Vagina (tissue), 2 donors: ENCODE results near the gene ILK. TPM values are rescaled to one million over a fixed set of nuclear protein-coding genes. Genes with fewer than 3 reads are reported as not detected.

ENCODE experiments used
- DNase-seq, 2 donors: peaks; one replicate each; pipeline ENCODE4 v3.0.0-alpha.2; 2017; ENCODE audit errors: extremely low spot score in 2 of 2
- H3K27ac ChIP-seq: fragments of 200-600 bp; sonication (generic); one replicate; pipeline ENCODE4 v1.5.1; 2019
- H3K27me3 ChIP-seq: fragments of 200-600 bp; sonication (generic); one replicate; pipeline ENCODE4 v1.5.1; 2019
- H3K36me3 ChIP-seq, 2 donors: fragments of 200-600 bp; sonication (generic); one replicate each; pipeline ENCODE4 v1.5.1; 2017 to 2019
- H3K4me1 ChIP-seq: fragments of 200-600 bp; sonication (generic); one replicate; pipeline ENCODE4 v1.5.1; 2019
- H3K4me3 ChIP-seq, 2 donors: fragments of 200-600 bp; sonication (generic); 1 replicate in 1 of 2; 2 replicates in 1 of 2; pipeline ENCODE4 v1.5.1; 2016 to 2019
- H3K9me3 ChIP-seq: fragments of 200-600 bp; sonication (generic); one replicate; pipeline ENCODE4 v1.5.1; 2019
- POLR2A ChIP-seq, 2 donors: fragments of 450-650 bp; IDR thresholded peaks; one replicate each; pipeline ENCODE4 v1.6.1; 2017; ENCODE audit warnings: antibody characterized with exemption in 2 of 2, mild to moderate bottlenecking in 2 of 2, moderate library complexity in 2 of 2
- POLR2AphosphoS5 ChIP-seq, 2 donors: sonication (generic); formaldehyde crosslinking; IDR thresholded peaks; one replicate each; pipeline ENCODE4 v1.9.0; 2017; ENCODE audit warnings: antibody characterized with exemption in 2 of 2, mild to moderate bottlenecking in 2 of 2, low read depth in 1 of 2; ENCODE audit not compliant: insufficient read depth in 1 of 2
- intact Hi-C: fragments of 100-400 bp; cut with DNase I; formaldehyde crosslinking; loops from one replicate; pipeline ENCODE4 v1.15.1; 2023
- total RNA-seq: library from RNA; depleted of rRNA; stranded (reverse); fragments of >200 nt; gene quantifications from one replicate; pipeline ENCODE4 v1.2.3, GENCODE V29; 2016
- TF ChIP-seq, protein P1 (sequence below), 3 experiments: fragments of 450-650 bp in 2 of 3; fragments of 200-600 bp in 1 of 3; sonication (generic) in 1 of 3; IDR thresholded peaks; one replicate each; pipeline ENCODE4 v1.5.1; 2017 to 2019; ENCODE audit warnings: antibody characterized with exemption in 3 of 3, mild to moderate bottlenecking in 2 of 3, moderate library complexity in 2 of 3

The ILK gene
- total RNA-seq, 1 donor from 2014 or later = 149 TPM

DNA sequence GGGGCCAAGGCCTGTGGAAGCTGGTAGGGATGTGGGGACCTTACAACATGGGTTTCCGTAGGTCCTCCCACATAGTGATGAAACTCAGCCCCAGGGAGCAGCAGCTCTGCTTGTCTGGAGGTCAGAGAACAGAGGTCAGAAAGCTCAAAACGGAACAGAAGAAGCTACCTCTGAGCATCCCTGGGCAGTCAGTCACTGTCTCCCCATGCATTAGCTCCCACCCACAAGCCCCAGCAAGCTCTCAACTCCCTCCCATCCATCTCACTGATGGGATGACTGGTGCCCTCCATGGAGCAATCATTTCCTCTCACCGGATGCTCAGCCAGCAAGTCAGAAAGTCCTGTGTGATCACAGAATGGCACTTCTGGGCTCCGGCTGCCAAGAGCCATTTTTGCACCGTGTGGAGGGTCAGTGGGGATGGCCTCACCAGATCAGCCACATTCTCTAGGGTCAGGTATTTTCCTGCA is 13.8 kb downstream of the ILK start:
- H3K4me1 ChIP-seq = peaks cover 26% of the 10 kb centered on the region
- no peak for TF ChIP-seq POLR2AphosphoS5 (IDR thresholded peaks at IDR 0.05; ENCODE audit: insufficient read depth in 1 of 2, low read depth in 1 of 2)
- TF ChIP-seq, protein P1, sequence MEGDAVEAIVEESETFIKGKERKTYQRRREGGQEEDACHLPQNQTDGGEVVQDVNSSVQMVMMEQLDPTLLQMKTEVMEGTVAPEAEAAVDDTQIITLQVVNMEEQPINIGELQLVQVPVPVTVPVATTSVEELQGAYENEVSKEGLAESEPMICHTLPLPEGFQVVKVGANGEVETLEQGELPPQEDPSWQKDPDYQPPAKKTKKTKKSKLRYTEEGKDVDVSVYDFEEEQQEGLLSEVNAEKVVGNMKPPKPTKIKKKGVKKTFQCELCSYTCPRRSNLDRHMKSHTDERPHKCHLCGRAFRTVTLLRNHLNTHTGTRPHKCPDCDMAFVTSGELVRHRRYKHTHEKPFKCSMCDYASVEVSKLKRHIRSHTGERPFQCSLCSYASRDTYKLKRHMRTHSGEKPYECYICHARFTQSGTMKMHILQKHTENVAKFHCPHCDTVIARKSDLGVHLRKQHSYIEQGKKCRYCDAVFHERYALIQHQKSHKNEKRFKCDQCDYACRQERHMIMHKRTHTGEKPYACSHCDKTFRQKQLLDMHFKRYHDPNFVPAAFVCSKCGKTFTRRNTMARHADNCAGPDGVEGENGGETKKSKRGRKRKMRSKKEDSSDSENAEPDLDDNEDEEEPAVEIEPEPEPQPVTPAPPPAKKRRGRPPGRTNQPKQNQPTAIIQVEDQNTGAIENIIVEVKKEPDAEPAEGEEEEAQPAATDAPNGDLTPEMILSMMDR (IDR thresholded peaks at IDR 0.05) = no peak
- H3K27ac ChIP-seq = peak overlapping the region; percentile 99
- H3K36me3 ChIP-seq = peaks cover 0 to 6% of the 10 kb centered on the region in 2 donors
- H3K4me3 ChIP-seq = peak overlapping the region; percentile 74 to 90
- no peak for DNase-seq
- no peaks in the 10 kb centered on the region for H3K9me3 ChIP-seq
- intact Hi-C loops = no loop called here
- H3K27me3 ChIP-seq = no peaks in the 10 kb centered on the region

DNA sequence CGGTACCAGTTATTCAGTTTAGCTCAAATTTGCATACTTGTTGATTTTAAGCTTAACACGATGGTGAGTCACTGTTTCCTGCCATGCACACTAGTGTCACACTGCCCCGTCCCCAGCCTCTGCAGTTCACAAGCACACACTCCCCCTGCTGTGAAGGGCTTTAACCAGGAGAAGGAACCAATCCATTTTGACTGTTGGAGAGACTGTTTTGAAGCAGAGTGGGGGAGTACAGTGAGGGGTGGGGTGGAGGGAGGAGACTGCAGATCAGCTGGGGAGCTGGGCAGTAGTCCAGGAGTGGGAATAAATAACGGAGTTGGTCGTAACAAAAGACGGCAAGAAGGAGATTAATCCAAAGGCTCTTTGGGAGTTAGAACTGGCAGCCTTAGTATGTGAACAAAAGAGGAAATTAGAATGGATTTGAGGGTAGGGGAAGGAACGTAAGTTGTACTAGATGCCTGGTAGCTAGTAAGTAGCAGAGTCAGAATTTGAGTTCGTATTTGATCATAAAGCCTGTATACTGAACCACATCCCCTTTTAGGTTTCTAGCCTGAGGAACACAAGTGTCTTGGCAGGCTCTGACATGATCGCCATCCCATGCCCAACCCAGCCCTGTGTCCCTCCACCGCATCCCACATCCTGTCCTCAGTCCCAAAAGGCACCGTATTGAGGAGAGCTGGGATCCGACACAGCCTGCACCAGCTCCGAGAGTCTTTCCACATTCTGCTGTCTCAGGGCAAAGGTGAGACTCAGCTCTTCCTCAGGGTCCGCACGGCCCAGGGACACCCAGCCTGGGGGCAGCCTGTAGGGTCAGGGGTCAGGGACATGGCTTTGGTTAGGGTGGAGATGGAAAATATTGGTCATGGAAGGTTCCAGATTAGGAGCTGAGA is 14.8 kb downstream of the ILK start:
- intact Hi-C loops = no loop called here
- H3K27ac ChIP-seq = peak overlapping the region; percentile 99
- peak in 1 of 2 donors; percentile 52 for TF ChIP-seq POLR2AphosphoS5 (IDR thresholded peaks at IDR 0.05; ENCODE audit: insufficient read depth in 1 of 2, low read depth in 1 of 2)
- TF ChIP-seq POLR2A (IDR thresholded peaks at IDR 0.05) = peak in 1 of 2 donors; percentile 20
- TF ChIP-seq, protein P1 (IDR thresholded peaks at IDR 0.05) = no peak
- peaks cover 0 to 6% of the 10 kb centered on the region in 2 donors for H3K36me3 ChIP-seq
- H3K9me3 ChIP-seq = no peaks in the 10 kb centered on the region
- H3K4me1 ChIP-seq = peaks cover 18% of the 10 kb centered on the region
- peak overlapping the region; percentile 74 to 90 for H3K4me3 ChIP-seq
- DNase-seq = no peak
- H3K27me3 ChIP-seq = no peaks in the 10 kb centered on the region

DNA sequence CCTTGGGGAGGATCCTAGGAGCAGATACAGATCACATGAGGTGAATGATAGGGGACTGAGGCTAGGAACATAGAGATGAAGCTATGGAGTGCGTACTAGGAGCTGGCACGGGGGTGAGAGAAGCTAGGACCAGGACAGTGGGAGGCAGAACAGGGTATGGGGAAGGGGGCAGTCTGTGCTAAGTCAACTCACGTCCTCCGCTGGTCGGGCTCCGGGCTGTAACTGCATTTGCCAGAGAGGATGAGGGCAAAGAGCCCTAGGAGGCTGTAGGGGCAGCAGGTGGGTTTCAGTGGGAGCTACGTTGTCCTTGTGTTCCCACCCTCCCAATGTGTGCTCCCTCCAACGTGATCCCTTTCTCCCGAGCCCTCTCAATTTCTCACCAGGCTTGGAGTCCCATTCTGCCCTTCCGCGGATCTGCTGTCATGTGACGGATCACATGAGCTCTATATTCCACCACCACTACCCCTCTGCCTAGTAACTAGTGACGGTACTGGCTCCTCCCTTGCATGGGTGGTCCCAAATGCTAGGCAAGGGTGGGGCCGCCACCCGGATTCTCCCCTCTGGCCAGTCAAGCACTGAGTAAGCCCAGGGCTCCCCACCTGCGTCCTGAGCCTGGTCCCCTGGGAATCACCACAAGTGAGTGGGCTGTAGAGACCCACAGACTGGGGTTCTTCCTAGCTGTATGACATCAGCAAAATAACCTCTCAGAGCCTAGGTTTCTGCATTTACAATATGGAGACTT is 15.6 kb downstream of the ILK start, which contains the start of gene TPP1:
TPP1 (minus strand) TSS at position 419 of the 742 bp plus-strand sequence; CDS start at position 397, 22 bp downstream.
- Histone ChIP-seq H3K27me3 (no peaks in the 10 kb centered on the region), H3K27ac (peak within 1 kb of the TSS; percentile 99)
- intact Hi-C loops = no loop called here

DNA sequence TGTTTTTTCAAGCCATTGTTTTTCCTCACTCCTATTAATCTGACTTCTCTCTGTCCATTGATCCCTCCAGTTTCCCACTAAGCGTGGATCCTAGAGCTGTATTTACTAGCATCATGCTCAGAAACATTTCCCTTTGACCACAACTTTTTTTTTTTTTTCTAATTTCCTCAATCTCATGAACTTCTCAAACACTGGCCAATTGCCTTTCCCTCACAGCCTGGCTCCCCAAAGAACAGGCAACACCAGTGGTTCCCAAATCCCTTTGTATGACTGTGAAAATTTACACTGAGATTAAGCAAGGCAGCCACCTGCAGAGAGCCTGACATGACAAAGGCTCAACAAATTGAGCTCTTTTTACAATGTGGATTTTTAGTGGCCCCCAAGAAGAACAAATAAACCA is 17.1 kb downstream of the ILK start:
- H3K4me1 ChIP-seq = peaks cover 17% of the 10 kb centered on the region
- H3K27ac ChIP-seq = no peak overlapping the region
- TF ChIP-seq, protein P1 (IDR thresholded peaks at IDR 0.05) = no peak
- DNase-seq = no peak
- intact Hi-C loops = no loop called here
- H3K4me3 ChIP-seq = no peak overlapping the region
- peaks cover 0 to 9% of the 10 kb centered on the region in 2 donors for H3K36me3 ChIP-seq
- no peaks in the 10 kb centered on the region for H3K9me3 ChIP-seq
- H3K27me3 ChIP-seq = no peaks in the 10 kb centered on the region

More for the DNA sequence above, 15.6 kb downstream of the ILK start, which contains the start of gene TPP1:
- Histone ChIP-seq H3K9me3 (no peaks in the 10 kb centered on the region), H3K36me3 (peaks cover 0 to 6% of the 10 kb centered on the region in 2 donors), H3K4me1 (peaks cover 17% of the 10 kb centered on the region), H3K4me3 (peak within 1 kb of the TSS; percentile 74 to 90)
- peak; percentile 88 to 98 for TF ChIP-seq POLR2AphosphoS5 (IDR thresholded peaks at IDR 0.05; ENCODE audit: insufficient read depth in 1 of 2, low read depth in 1 of 2)
- peak; percentile 44 to 79 for TF ChIP-seq POLR2A (IDR thresholded peaks at IDR 0.05)
- TF ChIP-seq, protein P1 (IDR thresholded peaks at IDR 0.05) = peak in 1 of 3 experiments; percentile 12
- peak in 1 of 2 donors; percentile 98 for DNase-seq
